T-helper 2 cell treated with Interferon-gamma antibody and Interleukin-4, amounts not matched to agents 100 ng/mL and 5 ng/mL, for 36 hours (primary cell): Measurements from ENCODE around the gene VRK2. TPM values are rescaled to one million over a fixed set of nuclear protein-coding genes. Genes with fewer than 3 reads are reported as not detected.

ENCODE experiments used
- total RNA-seq: library from RNA; stranded (reverse); gene quantifications from 2 replicates; pipeline ENCODE4 v1.2.3, GENCODE V29; 2022

Gene VRK2
- total RNA-seq, 1 donor from 2014 or later, result 22.9 TPM

Other genes starting within 250 kb of the VRK2 start
- gene FANCL, start 194.5 kb downstream of the VRK2 start, total RNA-seq, result 19.0 TPM in 2 replicates